ENCODE measurements around the gene LMF1. TPM values are rescaled to one million over a fixed set of nuclear protein-coding genes. Genes with fewer than 3 reads are reported as not detected.

Gene LMF1
- total and polyA plus RNA-seq, 2 of the 8 experiments (the other 6 are each of a cell fraction or from before 2014, with no cell fraction given): 3.5 to 9.1 TPM

- no peak for TF ChIP-seq CHD7 (IDR thresholded peaks at IDR 0.05; ENCODE audit: insufficient replicate concordance, low read length)
Measured at GRCh38 chr16:937723-938122, 33.1 kb downstream of the LMF1 start (continued).

Measured in H1 (cell line).